Stimulated activated naive B cell treated with anti-CD40 and anti-IgM and Interleukin-4, amounts not matched to agents 10 μg/mL and 1 μg/mL and 100 μg/mL, for 72 hours (primary cell): ENCODE data around the gene XCR1.

Experiments
- ATAC-seq, 2 donors: fragments of 150-1000 bp; cut with Tn5 transposase; replicated peaks; 2 replicates each; pipeline ENCODE4 v1.10.0; 2021; ENCODE audit warnings: moderate library complexity in 1 of 2
- DNase-seq: peaks from one replicate; pipeline ENCODE4 v3.0.0; 2021
- H3K27ac Mint-ChIP-seq: one replicate; pipeline ENCODE4 v1.8.0; 2022; ENCODE audit warnings: mild to moderate bottlenecking, mixed read lengths
- H3K27me3 Mint-ChIP-seq, 2 donors: one replicate each; pipeline ENCODE4 v1.8.0; 2022; ENCODE audit warnings: mixed read lengths in 2 of 2
- H3K36me3 Mint-ChIP-seq, 2 donors: one replicate each; pipeline ENCODE4 v1.8.0; 2022; ENCODE audit warnings: mixed read lengths in 2 of 2, mild to moderate bottlenecking in 1 of 2
- H3K4me1 Mint-ChIP-seq, 2 donors: one replicate each; pipeline ENCODE4 v1.8.0; 2022; ENCODE audit warnings: mixed read lengths in 2 of 2, mild to moderate bottlenecking in 1 of 2
- H3K4me3 Mint-ChIP-seq, 2 donors: one replicate each; pipeline ENCODE4 v1.8.0; 2022; ENCODE audit warnings: mild to moderate bottlenecking in 2 of 2, mixed read lengths in 2 of 2, moderate library complexity in 1 of 2
- H3K9me3 Mint-ChIP-seq, 2 donors: one replicate each; pipeline ENCODE4 v1.8.0; 2022; ENCODE audit warnings: mixed read lengths in 2 of 2, mild to moderate bottlenecking in 1 of 2

XCR1 gene

GRCh38 chr3:45976191-45977091 lies 50.8 kb downstream of the XCR1 start:
- peaks cover 26 to 50% of the 10 kb centered on the region in 2 donors for H3K36me3 Mint-ChIP-seq
- no peaks in the 10 kb centered on the region for H3K27me3 Mint-ChIP-seq
- no peak overlapping the region for H3K4me3 Mint-ChIP-seq
- no peak for ATAC-seq
- H3K4me1 Mint-ChIP-seq: peaks cover 32 to 52% of the 10 kb centered on the region in 2 donors
- no peaks in the 10 kb centered on the region for H3K9me3 Mint-ChIP-seq
- no peak for DNase-seq
- H3K27ac Mint-ChIP-seq: no peak overlapping the region

GRCh38 chr3:45975686-45976085 lies 51.6 kb downstream of the XCR1 start:
- no peak for ATAC-seq

DNA sequence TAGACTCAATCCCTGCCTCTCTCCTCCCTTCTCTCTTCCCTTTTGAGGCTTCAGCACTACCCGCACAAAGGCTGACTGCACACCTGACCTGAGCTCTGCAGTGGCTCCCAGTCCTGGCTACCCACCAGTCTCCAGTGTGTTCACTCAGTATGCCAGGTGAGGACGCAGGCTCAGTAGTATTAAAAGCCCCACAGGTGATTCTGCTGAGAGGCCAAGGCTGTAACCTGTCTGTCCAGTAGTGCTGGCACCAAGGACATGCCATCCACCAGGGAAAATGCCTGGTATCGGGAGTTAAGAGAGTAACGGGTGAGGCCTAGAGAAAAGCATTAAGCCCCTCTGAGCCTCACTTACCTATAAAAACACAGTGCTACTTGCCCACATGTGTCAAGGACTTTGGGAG lies 52.6 kb downstream of the XCR1 start:
- peaks cover 28 to 54% of the 10 kb centered on the region in 2 donors for H3K36me3 Mint-ChIP-seq
- H3K9me3 Mint-ChIP-seq: no peaks in the 10 kb centered on the region
- no peak overlapping the region for H3K27ac Mint-ChIP-seq
- H3K27me3 Mint-ChIP-seq: no peaks in the 10 kb centered on the region
- ATAC-seq (no peak), DNase-seq (no peak)
- H3K4me1 Mint-ChIP-seq: peaks cover 25 to 38% of the 10 kb centered on the region in 2 donors
- no peak overlapping the region for H3K4me3 Mint-ChIP-seq

More at GRCh38 chr3:45975686-45976085, 51.6 kb downstream of the XCR1 start:
- peaks cover 26 to 44% of the 10 kb centered on the region in 2 donors for H3K4me1 Mint-ChIP-seq
- peaks cover 26 to 47% of the 10 kb centered on the region in 2 donors for H3K36me3 Mint-ChIP-seq
- H3K9me3 Mint-ChIP-seq: no peaks in the 10 kb centered on the region
- H3K4me3 Mint-ChIP-seq: no peak overlapping the region
- no peak overlapping the region for H3K27ac Mint-ChIP-seq
- no peaks in the 10 kb centered on the region for H3K27me3 Mint-ChIP-seq
- DNase-seq: no peak

DNA sequence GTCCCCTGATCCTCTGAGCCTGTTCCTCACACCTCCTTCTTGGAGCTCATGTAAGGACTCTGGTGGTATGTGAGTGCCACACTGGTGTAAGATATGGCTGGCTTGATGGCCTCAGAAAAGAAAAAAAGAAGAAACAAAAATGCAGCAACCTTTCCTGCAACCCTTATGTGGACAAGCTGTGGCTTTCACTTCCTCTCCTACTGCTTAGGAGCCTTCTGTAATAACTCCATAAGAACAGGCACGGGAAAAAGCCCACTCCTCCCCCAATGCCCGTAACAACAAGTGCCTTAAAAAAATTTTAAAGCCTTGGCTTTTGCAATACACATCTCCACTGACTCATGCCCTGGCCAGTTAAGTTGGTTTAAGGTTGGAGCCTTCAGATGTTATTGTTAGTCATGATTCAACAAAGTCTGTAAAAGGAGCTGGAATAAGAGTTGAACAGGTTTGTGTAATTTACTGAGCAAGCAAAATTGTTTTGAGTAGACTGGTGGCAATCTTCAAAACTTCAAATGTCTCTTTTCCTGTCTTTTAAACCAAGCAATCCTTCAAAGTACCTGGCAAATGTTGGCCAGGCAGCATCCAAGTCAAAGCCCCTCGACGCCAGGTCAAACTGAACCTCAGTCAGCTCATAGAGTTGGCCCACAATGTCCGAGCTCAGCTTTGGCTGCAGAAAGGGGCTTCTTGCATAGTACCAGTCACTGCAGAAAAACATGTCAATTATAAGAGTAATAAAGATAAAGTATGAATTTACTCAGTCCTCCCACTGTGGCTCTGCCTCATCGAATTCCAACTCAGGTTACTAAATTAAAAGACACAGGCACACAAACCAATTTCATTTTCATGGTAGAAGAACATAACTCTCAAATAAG lies 54.5 kb downstream of the XCR1 start:
- peak; percentile 93 for ATAC-seq
- no peak for DNase-seq
- H3K36me3 Mint-ChIP-seq: peaks cover 24 to 48% of the 10 kb centered on the region in 2 donors
- peak overlapping the region; percentile 65 for H3K27ac Mint-ChIP-seq
- H3K9me3 Mint-ChIP-seq: no peaks in the 10 kb centered on the region
- H3K4me3 Mint-ChIP-seq: peak overlapping the region in 1 of 2 donors; percentile 32
- H3K27me3 Mint-ChIP-seq: no peaks in the 10 kb centered on the region
- peaks cover 16 to 21% of the 10 kb centered on the region in 2 donors for H3K4me1 Mint-ChIP-seq

- Mint-ChIP-seq H3K4me1 (peaks cover 9 to 12% of the 10 kb centered on the region in 2 donors), H3K27ac (no peak overlapping the region), H3K27me3 (no peaks in the 10 kb centered on the region), H3K4me3 (no peak overlapping the region), H3K36me3 (peaks cover 29 to 50% of the 10 kb centered on the region in 2 donors), H3K9me3 (no peaks in the 10 kb centered on the region)
- DNase-seq (no peak), ATAC-seq (no peak)
Observed at GRCh38 chr3:45969953-45970352, 57.3 kb downstream of the XCR1 start.

GRCh38 chr3:45969116-45969515 lies 58.2 kb downstream of the XCR1 start:
- peaks cover 11 to 17% of the 10 kb centered on the region in 2 donors for H3K4me1 Mint-ChIP-seq
- peaks cover 30 to 52% of the 10 kb centered on the region in 2 donors for H3K36me3 Mint-ChIP-seq
- no peaks in the 10 kb centered on the region for H3K27me3 Mint-ChIP-seq
- no peak overlapping the region for H3K27ac Mint-ChIP-seq
- no peak for ATAC-seq
- no peaks in the 10 kb centered on the region for H3K9me3 Mint-ChIP-seq
- DNase-seq: no peak
- H3K4me3 Mint-ChIP-seq: no peak overlapping the region

DNA sequence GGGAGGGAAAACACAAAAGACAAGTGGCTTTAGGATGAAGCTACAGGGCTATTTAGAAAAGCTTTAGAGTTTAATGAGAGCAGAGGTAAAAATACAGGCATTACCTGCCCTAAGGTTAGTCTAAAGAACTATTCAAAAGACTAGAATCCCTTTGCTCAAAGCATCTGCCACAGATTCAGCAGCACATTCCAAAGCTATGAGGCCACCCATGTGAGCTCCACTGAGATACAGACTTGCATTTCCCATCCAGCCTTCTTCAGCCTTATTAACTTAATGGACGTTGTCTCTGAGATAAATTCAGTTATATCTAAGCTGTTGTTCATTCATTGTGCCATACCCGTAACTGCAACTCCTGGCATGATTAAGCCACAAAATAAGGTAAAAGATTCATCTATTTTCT lies 58.6 kb downstream of the XCR1 start:
- H3K27me3 Mint-ChIP-seq: no peaks in the 10 kb centered on the region
- peaks cover 33 to 54% of the 10 kb centered on the region in 2 donors for H3K36me3 Mint-ChIP-seq
- no peak overlapping the region for H3K27ac Mint-ChIP-seq
- H3K4me1 Mint-ChIP-seq: peaks cover 12 to 19% of the 10 kb centered on the region in 2 donors
- DNase-seq (no peak), ATAC-seq (no peak)
- H3K4me3 Mint-ChIP-seq: no peak overlapping the region
- H3K9me3 Mint-ChIP-seq: no peaks in the 10 kb centered on the region

- no peak overlapping the region for H3K4me3 Mint-ChIP-seq
- no peak overlapping the region for H3K27ac Mint-ChIP-seq
- no peaks in the 10 kb centered on the region for H3K27me3 Mint-ChIP-seq
- peaks cover 33 to 59% of the 10 kb centered on the region in 2 donors for H3K36me3 Mint-ChIP-seq
- no peaks in the 10 kb centered on the region for H3K9me3 Mint-ChIP-seq
- ATAC-seq (no peak), DNase-seq (no peak)
- H3K4me1 Mint-ChIP-seq: peaks cover 12 to 17% of the 10 kb centered on the region in 2 donors
Observed at GRCh38 chr3:45968149-45968548, 59.1 kb downstream of the XCR1 start.

DNA sequence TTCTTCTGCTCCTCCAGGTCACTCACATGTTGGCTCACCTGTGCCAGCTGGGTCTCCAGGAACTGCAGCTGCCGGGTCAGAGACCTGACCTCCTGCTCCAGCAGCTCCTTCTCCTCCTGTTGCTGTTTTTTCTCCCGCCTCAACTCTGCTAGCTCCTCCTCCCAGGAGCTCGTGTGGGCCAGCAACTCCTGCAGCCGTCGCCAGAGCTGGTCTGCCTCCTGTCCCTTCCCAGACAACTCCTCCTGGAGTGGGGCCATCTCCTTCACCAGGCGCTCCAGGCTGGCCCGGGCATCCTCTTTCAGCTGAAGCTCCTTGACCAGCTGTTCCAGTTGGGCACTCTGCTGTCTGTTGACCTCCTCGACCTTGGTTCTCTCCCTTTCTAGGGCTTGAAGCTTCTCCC lies 59.6 kb downstream of the XCR1 start:
- no peaks in the 10 kb centered on the region for H3K27me3 Mint-ChIP-seq
- ATAC-seq (no peak), DNase-seq (no peak)
- H3K9me3 Mint-ChIP-seq: no peaks in the 10 kb centered on the region
- H3K4me1 Mint-ChIP-seq: peaks cover 11 to 16% of the 10 kb centered on the region in 2 donors
- H3K36me3 Mint-ChIP-seq: peaks cover 33 to 61% of the 10 kb centered on the region in 2 donors
- H3K27ac Mint-ChIP-seq: no peak overlapping the region
- no peak overlapping the region for H3K4me3 Mint-ChIP-seq
